ENCODE measurements around the gene WTIP.
"Not testable (repeated sequence)": the region's sequence is repeated elsewhere in the genome, so short reads cannot be mapped to it uniquely, and the experiment has no call there.

WTIP gene

DNA sequence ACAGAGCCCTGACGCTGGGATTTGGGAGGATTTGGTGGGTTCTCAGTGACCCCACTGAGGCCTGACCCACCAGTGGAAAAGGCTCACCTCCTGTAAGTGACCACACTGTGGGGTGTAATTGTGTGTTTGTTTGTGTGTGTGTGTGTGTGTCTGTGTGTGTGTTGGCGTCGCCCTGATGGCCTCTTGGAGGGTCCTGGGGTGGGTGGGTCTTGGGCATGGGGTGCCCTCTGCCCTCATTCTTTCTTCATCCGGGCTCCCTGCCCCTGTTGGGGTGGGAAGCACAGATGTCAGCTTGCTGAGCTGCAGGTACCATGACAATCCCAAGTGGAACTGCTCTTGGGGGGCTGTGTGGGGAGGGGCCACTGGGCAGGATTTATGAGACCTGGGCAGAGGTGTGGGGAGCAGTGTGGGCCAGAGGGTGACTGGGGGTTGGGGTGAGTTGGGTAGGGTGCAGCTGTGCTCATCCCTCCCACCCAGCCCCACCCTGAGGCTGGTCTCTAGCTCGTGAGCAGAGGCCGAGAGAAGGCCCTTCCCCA is 22.8 kb downstream of the WTIP start:
- DNase-seq: no peak

DNA sequence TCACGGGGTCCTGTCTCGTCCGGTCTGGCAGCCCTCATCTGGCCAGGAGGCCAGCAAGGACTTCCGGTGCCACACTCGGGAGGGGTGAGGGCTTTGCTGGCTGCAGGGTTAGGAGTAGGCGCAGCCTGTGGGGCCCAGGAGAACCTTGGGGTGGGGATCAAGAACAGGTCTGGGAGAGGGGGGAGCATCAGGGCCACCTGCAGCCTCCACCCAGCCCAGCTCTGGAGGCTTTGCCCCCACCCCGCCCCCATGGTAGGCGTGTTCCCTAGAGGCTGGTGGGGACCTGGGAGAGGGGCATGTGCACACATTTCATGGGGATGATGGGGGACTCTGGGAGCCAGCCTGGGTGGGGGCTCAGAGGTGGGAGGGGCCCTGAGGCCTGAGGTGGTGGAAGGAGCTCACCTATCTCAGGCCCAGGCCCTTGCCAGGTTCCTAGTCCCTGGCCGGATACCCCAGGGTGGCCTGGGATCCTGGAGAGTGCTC is 23.3 kb downstream of the WTIP start:
- no peak for DNase-seq

GRCh38 chr19:34505321-34506025 is 23.9 kb downstream of the WTIP start:
- DNase-seq: no peak

DNA sequence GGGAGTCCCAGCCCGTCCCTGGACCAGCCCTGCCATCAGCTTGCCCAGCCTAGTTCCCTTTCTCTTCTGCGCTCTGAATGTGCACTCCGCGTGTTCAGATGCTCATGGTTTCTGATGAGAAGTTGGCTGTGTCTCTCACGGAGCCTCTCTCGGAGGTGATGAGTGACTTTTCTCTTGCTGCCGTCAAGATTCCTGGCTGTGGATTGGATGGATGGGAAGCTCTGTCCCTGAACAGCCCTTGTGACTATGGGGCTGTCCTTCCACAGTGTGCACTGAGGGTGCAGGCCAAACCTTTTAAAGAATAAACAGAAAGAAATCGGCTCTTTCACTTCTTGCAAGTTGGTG is 24.4 kb downstream of the WTIP start:
- DNase-seq: no peak

DNA sequence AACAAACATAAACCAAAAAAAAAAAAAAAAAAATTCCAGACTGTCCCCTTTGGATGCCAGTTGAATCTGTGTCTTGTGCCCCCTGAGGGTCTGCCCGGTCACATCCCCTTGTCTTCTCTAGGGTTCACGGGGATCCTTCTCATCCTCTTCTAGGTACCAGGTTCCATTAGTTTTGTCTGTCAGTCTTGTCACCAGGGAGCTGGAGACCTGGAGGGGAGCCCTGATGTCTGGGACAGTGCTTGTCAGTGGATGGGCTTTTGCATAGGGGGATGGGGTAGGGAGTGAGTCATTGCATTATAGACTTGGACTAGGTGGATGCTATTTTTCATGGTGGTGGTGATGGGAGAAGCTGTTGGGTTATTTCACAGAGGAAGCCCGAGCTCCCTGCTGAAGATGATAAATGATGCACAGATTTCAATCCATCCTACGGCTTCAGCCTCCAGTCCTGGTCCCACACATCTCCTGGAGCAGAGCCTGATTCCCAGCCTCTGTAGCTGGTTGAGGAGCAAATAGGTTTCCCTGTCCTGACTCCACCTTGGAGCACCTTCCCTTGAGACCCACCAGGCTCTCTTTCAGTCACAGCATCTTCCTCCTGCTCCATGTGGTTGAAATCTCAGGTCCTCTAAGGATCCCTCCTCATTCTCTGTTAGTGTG is 26.0 kb downstream of the WTIP start:
- no peak for DNase-seq

- DNase-seq: no peak
These were observed 27.0 kb downstream of the WTIP start for GRCh38 chr19:34508540-34508939.

- DNase-seq: not testable (repeated sequence)
These were observed 29.3 kb downstream of the WTIP start for GRCh38 chr19:34510904-34511303.

DNA sequence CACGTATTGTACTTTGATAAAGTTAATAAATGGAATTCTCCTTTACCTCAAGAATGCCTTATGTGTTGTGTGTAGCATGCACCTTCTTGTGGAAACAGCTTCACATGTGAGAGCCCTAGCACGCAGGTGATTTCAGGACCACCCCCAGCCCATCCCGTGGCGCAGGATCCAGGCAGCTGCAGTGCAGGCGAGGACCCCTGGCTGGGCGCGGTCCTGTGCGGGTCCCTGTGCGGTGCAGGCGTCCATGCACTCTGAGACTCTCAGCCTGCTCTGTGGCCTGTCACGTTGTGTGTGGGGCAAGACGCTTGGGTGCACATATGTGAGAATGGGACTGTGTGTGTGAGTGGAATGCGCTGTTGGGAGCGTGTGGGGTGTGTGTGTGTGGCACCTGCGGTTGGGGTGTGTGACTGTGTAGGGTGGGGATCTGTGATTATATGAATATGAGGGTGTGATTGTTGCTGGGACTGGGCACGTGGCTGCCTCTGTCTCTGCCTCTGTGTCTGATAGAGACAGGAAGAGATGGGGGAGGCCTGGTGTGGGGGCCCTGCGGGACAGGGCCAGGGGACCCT is 30.8 kb downstream of the WTIP start:
- DNase-seq: no peak

- DNase-seq: no peak
These were observed 32.2 kb downstream of the WTIP start for GRCh38 chr19:34513767-34514166.

DNA sequence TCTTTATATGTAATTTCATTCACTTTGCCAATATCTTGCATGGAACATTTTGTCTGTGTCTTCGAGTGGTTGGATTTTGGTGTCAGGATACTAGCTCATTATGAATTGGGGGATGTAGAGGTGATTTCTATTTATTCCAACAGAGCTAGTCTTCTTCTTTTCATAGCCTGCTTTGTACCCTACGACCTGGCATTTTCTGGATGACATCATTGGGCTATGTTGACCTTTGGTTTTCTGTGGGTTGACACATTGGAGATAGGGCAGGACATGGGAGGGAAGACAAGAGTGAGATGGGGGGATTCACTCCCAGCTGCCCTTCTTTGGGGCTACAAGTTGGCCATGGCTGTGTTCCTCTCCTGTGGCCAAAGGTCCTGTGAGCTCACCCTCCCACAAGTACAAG is 38.0 kb downstream of the WTIP start:
- DNase-seq: no peak

DNA sequence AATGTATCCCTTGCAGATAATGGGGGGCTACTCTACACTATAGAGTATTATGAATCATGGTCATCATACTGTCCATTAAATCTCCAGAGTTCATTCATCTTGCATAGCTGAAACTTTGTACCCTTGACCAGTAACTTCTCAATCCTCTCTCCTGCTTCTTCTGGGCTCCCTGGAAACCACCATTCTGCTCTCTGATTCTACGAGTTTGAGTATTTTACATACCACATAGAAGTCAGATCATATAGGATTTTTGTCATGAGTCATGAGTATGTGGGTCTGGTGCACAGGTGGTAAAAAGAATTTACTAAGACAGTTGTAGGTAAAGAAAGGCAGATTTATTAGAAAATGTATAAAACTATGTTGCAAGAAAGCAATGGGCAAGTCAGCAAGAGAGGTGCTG is 41.9 kb downstream of the WTIP start:
- DNase-seq: no peak

- DNase-seq: no peak
These were observed 43.4 kb downstream of the WTIP start for GRCh38 chr19:34525001-34525400.

DNA sequence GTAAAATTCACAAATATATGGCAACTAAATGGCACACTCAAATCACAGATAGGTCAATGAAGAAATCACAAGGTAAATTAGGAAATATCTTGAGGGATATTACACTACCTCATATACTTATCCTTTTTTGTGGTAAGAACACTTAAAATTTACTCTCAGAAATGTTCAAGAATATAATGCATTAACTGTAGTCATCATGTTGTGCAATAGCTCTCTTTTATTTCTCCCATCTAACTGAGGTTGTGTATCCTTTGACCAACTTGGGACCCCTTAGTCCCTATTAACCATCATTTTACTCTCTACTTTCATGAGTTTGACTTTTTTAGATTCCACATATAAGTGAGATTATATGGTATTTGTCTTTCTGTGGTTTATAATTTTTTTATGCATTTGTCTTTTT is 52.6 kb downstream of the WTIP start:
- DNase-seq: no peak

DNA sequence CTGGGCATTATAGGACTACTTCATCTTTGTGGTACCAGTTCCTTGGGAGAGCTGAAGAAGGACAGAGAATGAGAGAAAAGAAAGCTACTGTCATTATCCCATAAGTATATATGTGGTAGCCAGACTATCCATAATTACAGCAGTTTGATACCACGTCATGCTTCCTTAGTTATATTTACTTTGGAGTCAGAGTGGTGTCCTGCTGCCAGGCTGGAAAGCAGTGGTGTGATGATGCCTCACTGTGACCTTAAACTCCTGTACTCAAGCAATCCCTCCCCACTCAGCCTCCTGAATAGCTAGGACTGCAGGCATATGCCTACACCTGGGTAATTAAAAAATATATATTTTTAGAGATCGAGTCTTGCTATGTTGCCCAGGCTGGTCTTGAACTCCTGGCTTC is 57.8 kb downstream of the WTIP start:
- DNase-seq: no peak

DNA sequence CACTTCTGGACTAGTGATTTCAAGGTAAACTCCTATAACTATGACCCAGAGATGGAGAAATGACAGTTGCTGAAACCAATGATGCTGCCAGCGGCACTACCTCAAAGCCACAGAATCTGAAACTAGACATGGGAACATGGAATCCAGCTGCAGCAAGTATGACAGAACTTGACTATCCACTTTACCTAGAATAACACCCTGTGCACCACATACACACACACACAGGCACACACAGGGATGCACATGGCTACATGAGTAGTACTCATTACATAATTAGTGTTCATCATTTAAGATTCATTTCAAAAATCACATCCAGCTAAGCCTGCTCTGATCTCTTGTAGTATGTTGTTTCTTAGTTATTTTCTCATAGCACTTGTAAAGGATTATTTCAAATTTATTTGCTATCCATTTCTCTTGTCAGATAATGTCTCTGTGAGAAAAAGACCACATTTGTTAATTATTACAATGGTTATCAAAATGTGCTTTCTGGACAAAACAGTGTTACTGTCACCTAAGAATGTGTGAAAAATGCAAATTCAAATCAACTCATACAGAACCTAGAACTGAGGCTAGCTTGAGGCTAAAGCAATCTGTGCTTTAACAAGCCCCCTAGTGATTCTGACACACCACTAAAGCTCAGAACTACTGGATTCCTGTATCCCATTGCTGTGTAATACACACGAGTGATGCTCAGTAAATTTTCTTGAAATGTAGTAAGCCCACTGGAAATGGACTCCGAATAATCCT is 59.4 kb downstream of the WTIP start:
- no peak for DNase-seq

DNA sequence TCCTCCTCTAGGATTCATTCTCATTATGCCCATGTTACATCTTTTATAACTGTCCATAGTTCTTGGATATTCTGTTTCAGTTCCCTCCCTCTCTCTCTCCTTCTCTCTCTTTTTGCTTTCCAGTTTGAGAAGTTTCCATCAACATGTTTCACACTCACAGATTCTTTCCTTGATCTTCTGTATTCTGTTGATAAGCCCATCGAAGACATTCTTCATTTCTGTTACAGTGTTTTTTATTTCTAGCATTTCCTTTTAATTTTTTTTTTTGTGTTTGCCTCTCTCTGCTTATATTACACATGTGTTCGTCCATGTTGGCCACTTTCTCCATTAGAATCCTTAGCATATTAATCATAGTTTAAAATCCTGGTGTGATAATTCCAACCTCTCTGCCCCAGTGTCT is 68.3 kb downstream of the WTIP start:
- no peak for DNase-seq

DNA sequence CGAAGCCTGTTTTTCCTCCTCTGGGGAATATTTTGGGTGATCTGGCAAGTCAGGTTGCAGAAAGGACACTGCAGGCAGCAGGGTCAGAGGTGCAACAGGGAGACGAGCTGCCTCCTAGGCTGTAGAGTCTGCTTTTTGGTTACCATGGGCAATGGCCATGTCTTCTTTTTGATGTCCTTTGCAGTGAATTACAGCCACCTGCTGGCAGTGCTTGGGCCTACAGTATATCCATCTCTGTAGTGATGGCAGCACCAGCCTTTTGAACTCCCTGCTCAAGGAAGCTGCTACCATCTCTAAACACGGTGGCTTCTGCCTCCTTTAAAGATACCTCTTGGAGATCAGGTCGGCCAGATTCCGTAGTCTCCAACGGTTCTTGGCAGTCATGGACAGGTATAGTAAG is 73.9 kb downstream of the WTIP start:
- DNase-seq: no peak

DNA sequence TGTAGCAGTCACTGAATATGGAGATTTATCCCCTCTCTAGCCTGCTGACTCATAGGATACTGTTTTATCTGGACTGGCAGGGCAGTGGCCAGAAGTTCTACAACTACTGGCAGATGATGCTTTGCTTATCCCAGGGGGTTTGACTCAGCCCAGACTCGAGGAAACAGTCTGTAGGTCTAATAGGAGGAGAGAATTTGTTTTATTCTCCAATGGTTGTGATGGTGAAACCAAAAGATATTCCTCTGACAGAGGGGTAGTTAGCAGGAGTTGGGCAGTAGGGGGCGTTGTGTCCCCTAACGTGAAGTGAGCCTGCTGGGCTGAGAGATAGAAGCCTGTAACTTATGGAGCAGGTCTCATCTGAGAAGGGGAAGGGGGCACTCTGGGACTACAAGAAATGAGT is 74.9 kb downstream of the WTIP start:
- no peak for DNase-seq

DNA sequence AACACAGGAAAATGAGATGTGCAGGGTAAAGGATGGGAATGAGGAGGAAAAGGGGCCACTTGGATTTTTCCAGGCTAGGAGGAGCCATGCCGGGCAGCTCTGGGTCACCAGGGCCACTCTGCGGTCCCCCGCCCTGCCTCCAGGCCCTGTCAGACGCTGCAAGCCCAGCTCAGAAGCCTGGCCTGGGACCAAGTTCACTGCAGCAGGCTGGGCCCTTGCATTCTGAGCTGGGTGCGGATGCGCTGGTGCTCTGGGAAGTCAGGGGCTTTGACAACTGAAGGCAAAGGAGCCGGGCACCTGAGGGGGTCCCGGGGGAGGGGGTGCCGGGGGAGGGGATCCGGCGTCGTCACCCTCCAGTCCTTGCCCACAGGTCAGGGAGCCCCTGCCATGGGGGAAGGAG is 77.5 kb downstream of the WTIP start:
- no peak for DNase-seq

DNA sequence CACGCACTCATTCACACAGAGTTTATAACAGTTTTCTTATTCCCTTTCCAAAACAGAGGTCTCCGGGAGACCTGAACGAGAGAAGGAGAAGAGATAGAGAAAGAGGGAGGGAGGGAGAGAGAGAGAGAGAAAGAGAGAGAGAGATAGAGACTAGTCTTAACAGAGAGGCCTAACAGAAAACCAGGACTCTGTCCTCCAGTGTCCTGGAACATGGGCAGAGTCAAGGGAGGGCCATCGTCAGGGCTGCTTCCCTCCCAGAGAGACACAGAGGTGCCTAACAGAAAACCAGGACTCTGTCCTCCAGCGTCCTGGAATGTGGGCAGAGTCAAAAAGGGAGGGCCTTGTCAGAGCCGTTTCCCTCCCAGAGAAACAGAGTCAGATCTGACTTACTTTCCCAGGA is 78.7 kb downstream of the WTIP start:
- DNase-seq: no peak
